Astrocyte (in vitro differentiated cells and primary cell): ENCODE results near the gene SMPD3. TPM values are rescaled to one million over a fixed set of nuclear protein-coding genes. Genes with fewer than 3 reads are reported as not detected.
A peak's percentile ranks its signal among the peaks of the same experiment; 100 is the strongest.

ENCODE experiments used
- DNase-seq: peaks from one replicate; pipeline ENCODE4 v3.0.0-alpha.2; 2010; ENCODE audit warnings: low read depth
- FAIRE-seq: peaks from 2 replicates; lab custom pipeline; 2011; peaks lifted over from hg19 to GRCh38; lab: Jason Lieb, UNC
- H2AFZ ChIP-seq: 2 replicates; pipeline ENCODE4 v1.6.0; 2012; ENCODE audit warnings: low read depth, low read length, inconsistent platforms
- H3K27ac ChIP-seq: 2 replicates; pipeline ENCODE4 v1.5.1; 2011; ENCODE audit warnings: low read depth, low read length, inconsistent platforms
- H3K27me3 ChIP-seq: 2 replicates; pipeline ENCODE4 v1.6.0; 2011; ENCODE audit warnings: low read length, inconsistent platforms; ENCODE audit not compliant: insufficient read depth
- H3K36me3 ChIP-seq: 2 replicates; pipeline ENCODE4 v1.5.1; 2011; ENCODE audit warnings: low read length, inconsistent platforms; ENCODE audit not compliant: insufficient read depth
- H3K4me1 ChIP-seq: 2 replicates; pipeline ENCODE4 v1.5.1; 2011; ENCODE audit warnings: low read length, inconsistent platforms; ENCODE audit not compliant: insufficient read depth
- H3K4me2 ChIP-seq: 2 replicates; pipeline ENCODE4 v1.6.0; 2012; ENCODE audit warnings: low read length, inconsistent platforms
- H3K4me3 ChIP-seq: 2 replicates; pipeline ENCODE4 v1.5.1; 2011; ENCODE audit warnings: low read depth, mild to moderate bottlenecking, low read length, inconsistent platforms; ENCODE audit not compliant: insufficient read depth
- H3K79me2 ChIP-seq: 2 replicates; pipeline ENCODE4 v1.6.0; 2012; ENCODE audit warnings: mild to moderate bottlenecking, low read length, inconsistent platforms; ENCODE audit not compliant: insufficient read depth
- H3K9ac ChIP-seq: 2 replicates; pipeline ENCODE4 v1.6.0; 2012; ENCODE audit warnings: mild to moderate bottlenecking, low read length, inconsistent platforms
- H3K9me3 ChIP-seq: 2 replicates; pipeline ENCODE4 v1.5.1; 2012; ENCODE audit warnings: low read depth, mild to moderate bottlenecking, low read length, inconsistent platforms; ENCODE audit not compliant: insufficient read depth
- H4K20me1 ChIP-seq: 2 replicates; pipeline ENCODE4 v1.6.0; 2012; ENCODE audit warnings: low read length, inconsistent platforms; ENCODE audit not compliant: insufficient read depth
- H3K27ac Mint-ChIP-seq: one replicate; pipeline ENCODE4 v1.8.0; 2021; ENCODE audit warnings: mild to moderate bottlenecking, mixed read lengths; ENCODE audit not compliant: unreplicated experiment
- H3K27me3 Mint-ChIP-seq: one replicate; pipeline ENCODE4 v1.8.0; 2021; ENCODE audit warnings: low read depth, mixed read lengths; ENCODE audit not compliant: unreplicated experiment
- H3K36me3 Mint-ChIP-seq: one replicate; pipeline ENCODE4 v1.8.0; 2021; ENCODE audit warnings: low read depth, mixed read lengths; ENCODE audit not compliant: unreplicated experiment
- H3K4me1 Mint-ChIP-seq: one replicate; pipeline ENCODE4 v1.8.0; 2021; ENCODE audit warnings: low read depth, mixed read lengths; ENCODE audit not compliant: unreplicated experiment
- H3K4me3 Mint-ChIP-seq: one replicate; pipeline ENCODE4 v1.8.0; 2021; ENCODE audit warnings: mild to moderate bottlenecking, moderate library complexity, mixed read lengths; ENCODE audit not compliant: unreplicated experiment
- H3K9me3 Mint-ChIP-seq: one replicate; pipeline ENCODE4 v1.8.0; 2021; ENCODE audit warnings: mild to moderate bottlenecking, mixed read lengths; ENCODE audit not compliant: unreplicated experiment
- CTCF ChIP-seq: IDR thresholded peaks from 2 replicates; pipeline ENCODE4 v1.5.1; 2011; ENCODE audit warnings: low read depth, mild to moderate bottlenecking, inconsistent platforms, low read length, moderate library complexity; ENCODE audit not compliant: insufficient read depth
- EZH2 ChIP-seq: IDR thresholded peaks from 2 replicates; pipeline ENCODE4 v1.6.1; 2012; ENCODE audit warnings: mild to moderate bottlenecking, low read length, inconsistent platforms; ENCODE audit not compliant: insufficient read depth
- total RNA-seq: library from RNA; stranded (reverse); gene quantifications from 2 replicates; pipeline ENCODE4 v1.2.1, GENCODE V29; 2021

SMPD3 gene
- total RNA-seq, 1 donor from 2014 or later, result 0.25 TPM

GRCh38 chr16:68445458-68445857, 2.9 kb downstream of the SMPD3 start:
- no peak for FAIRE-seq
- H3K4me1 Mint-ChIP-seq, result peaks cover 13% of the 10 kb centered on the region
- no peak overlapping the region for H2AFZ ChIP-seq

DNA sequence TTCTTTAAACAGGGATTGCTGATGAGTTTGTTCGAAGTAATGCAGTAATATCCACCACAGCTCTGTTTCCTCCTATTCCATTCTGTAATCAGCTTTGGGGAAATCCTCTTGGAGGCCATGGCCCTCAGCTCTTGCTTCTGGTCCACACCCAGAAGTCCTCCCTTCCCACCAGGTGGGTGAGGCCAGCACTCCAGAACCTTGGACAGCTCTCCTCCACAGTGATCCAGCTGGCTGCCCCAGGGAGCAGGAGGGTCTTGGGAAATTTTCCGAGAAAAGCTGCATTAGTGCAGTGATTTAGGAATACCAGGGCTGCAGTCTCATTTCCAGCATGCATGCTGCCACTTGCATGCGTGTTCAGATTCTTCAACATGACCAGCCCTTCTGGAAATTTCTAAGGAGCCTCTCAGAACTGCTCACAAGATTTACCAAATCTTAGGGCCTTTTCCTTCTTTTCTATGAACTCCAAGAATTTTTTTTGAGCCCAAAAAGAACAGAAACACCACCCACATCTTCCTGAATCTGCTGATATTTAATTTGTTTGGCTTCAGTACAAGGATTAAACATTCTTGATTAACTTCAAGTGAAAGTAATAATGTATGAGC, 4.2 kb downstream of the SMPD3 start:
- Mint-ChIP-seq H3K9me3 (peaks cover under 1% of the 10 kb centered on the region), H3K4me3 (no peak overlapping the region), H3K27ac (no peak overlapping the region), H3K36me3 (no peaks in the 10 kb centered on the region), H3K4me1 (peaks cover 5% of the 10 kb centered on the region), H3K27me3 (peaks cover 61% of the 10 kb centered on the region)
- TF ChIP-seq EZH2 (no peak), CTCF (no peak)
- Histone ChIP-seq H3K27me3 (peaks cover 32% of the 10 kb centered on the region), H3K9me3 (no peaks in the 10 kb centered on the region), H3K27ac (no peak overlapping the region), H3K4me1 (peaks cover 5% of the 10 kb centered on the region), H4K20me1 (peaks cover 6% of the 10 kb centered on the region), H2AFZ (no peak overlapping the region), H3K36me3 (no peaks in the 10 kb centered on the region), H3K9ac (no peak overlapping the region), H3K79me2 (no peaks in the 10 kb centered on the region), H3K4me2 (no peak overlapping the region), H3K4me3 (no peak overlapping the region)
- FAIRE-seq (no peak), DNase-seq (peak; percentile 14)

More at GRCh38 chr16:68445458-68445857, 2.9 kb downstream of the SMPD3 start:
- H3K9me3 Mint-ChIP-seq, result peaks cover 2% of the 10 kb centered on the region
- Histone ChIP-seq H3K4me3 (no peak overlapping the region), H3K9ac (no peak overlapping the region), H3K4me1 (peaks cover 7% of the 10 kb centered on the region), H3K27ac (no peak overlapping the region), H4K20me1 (peaks cover 6% of the 10 kb centered on the region), H3K9me3 (no peaks in the 10 kb centered on the region), H3K4me2 (no peak overlapping the region), H3K36me3 (no peaks in the 10 kb centered on the region), H3K27me3 (peaks cover 28% of the 10 kb centered on the region), H3K79me2 (no peaks in the 10 kb centered on the region)
- no peaks in the 10 kb centered on the region for H3K36me3 Mint-ChIP-seq
- peaks cover 54% of the 10 kb centered on the region for H3K27me3 Mint-ChIP-seq
- TF ChIP-seq CTCF, result peak; percentile 25
- no peak for TF ChIP-seq EZH2
- no peak for DNase-seq
- no peak overlapping the region for H3K4me3 Mint-ChIP-seq
- H3K27ac Mint-ChIP-seq, result no peak overlapping the region

DNA sequence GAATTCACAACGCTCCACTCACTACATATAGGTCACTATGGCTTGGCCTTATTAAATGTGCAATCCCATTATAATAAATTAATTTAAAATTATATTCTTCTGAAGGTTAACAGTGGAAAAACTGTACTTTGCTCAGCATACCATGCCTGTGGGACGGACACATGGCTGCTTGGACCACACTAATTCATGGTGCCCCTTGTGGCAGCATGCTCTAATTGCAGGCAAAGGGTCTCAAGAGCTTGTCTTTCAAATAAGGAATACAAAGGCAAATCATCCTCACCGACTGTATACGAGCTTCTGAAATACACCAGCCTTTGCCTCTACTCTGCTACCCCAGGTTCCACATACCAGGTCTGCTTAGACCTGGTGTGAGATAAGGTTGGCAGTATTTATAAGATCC, 11.7 kb downstream of the SMPD3 start:
- H3K9me3 Mint-ChIP-seq, result peaks cover 10% of the 10 kb centered on the region
- Histone ChIP-seq H3K27ac (no peak overlapping the region), H3K36me3 (no peaks in the 10 kb centered on the region), H2AFZ (no peak overlapping the region), H3K4me1 (no peaks in the 10 kb centered on the region), H3K4me3 (no peak overlapping the region), H3K9ac (no peak overlapping the region), H3K9me3 (peaks cover 5% of the 10 kb centered on the region), H3K4me2 (no peak overlapping the region), H3K27me3 (peaks cover 18% of the 10 kb centered on the region), H4K20me1 (no peaks in the 10 kb centered on the region), H3K79me2 (no peaks in the 10 kb centered on the region)
- no peak overlapping the region for H3K4me3 Mint-ChIP-seq
- no peaks in the 10 kb centered on the region for H3K4me1 Mint-ChIP-seq
- FAIRE-seq (no peak), DNase-seq (no peak)
- H3K27ac Mint-ChIP-seq, result no peak overlapping the region
- no peak for TF ChIP-seq EZH2
- peak; percentile 24 for TF ChIP-seq CTCF
- peaks cover 28% of the 10 kb centered on the region for H3K27me3 Mint-ChIP-seq
- H3K36me3 Mint-ChIP-seq, result no peaks in the 10 kb centered on the region
